HK-2 (cell line): ENCODE results near the gene GATC.

Source experiments
- DNase-seq: peaks from one replicate; pipeline ENCODE4 v3.0.0-alpha.2; 2018; ENCODE audit not compliant: unreplicated experiment

The GATC gene

GRCh38 chr12:120497524-120498150 is 51.4 kb downstream of the GATC start:
- DNase-seq = no peak

GRCh38 chr12:120498870-120499515 is 52.7 kb downstream of the GATC start:
- no peak for DNase-seq

DNA sequence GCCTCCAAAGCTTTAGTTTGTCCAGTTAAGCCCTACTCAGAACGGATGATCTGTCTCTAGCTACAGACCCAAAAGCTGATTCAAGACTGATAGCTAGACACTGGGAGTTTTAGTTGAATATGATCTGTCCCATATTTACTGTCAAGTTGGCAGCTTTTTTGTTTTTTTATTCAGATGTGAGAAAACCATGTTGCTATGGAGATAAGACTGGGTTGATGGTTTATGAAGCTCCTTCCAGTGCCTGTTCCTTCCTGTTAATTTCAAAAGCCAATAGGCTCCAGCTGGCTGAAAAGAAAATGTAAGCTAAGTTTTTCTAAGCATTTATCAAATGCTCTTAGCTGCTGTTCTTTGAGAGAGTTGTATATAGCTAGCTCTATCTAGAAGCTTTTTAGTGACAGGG is 54.3 kb downstream of the GATC start:
- DNase-seq = no peak

DNA sequence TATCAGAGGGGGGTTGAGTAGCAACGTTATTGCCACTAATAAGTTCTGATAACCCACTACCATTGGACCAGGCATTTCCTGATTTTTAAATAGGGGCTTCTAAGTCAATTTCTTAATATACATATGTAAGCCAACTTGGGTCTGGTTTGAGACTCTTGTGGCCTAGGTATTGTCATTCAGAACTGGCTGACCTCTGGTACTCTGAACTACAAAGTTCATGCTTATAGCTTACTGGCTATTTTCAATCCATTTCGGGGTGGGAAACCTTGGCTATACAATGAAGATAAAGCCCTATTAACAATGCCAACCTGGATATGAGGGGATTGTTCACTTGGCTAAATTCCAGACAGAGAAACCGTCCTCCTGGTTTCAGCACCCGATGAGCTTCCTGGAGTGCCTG is 58.3 kb downstream of the GATC start:
- DNase-seq = no peak

GRCh38 chr12:120508537-120508936 is 62.3 kb downstream of the GATC start:
- DNase-seq = no peak
